HUES48 (cell line): ENCODE results near the gene GFRA1.
A peak's percentile ranks its signal among the peaks of the same experiment; 100 is the strongest.
"Not testable (repeated sequence)": the region's sequence is repeated elsewhere in the genome, so short reads cannot be mapped to it uniquely, and the experiment has no call there.

ENCODE experiments used
- H3K27ac ChIP-seq: one replicate; pipeline ENCODE4 v1.7.0; 2013; ENCODE audit warnings: low read depth, low read length, inconsistent platforms
- H3K27me3 ChIP-seq: 2 replicates; pipeline ENCODE4 v1.6.1; 2013; ENCODE audit warnings: mild to moderate bottlenecking, low read length; ENCODE audit not compliant: control insufficient read depth, insufficient read depth
- H3K36me3 ChIP-seq: 2 replicates; pipeline ENCODE4 v1.6.1; 2013; ENCODE audit warnings: low read length; ENCODE audit not compliant: control insufficient read depth, insufficient read depth
- H3K4me1 ChIP-seq: 2 replicates; pipeline ENCODE4 v1.6.1; 2013; ENCODE audit warnings: mild to moderate bottlenecking, low read length; ENCODE audit not compliant: control insufficient read depth, insufficient read depth
- H3K4me3 ChIP-seq: 2 replicates; pipeline ENCODE4 v1.5.1; 2013; ENCODE audit warnings: mild to moderate bottlenecking, low read depth, low read length
- H3K9ac ChIP-seq: 2 replicates; pipeline ENCODE4 v1.6.1; 2013; ENCODE audit warnings: mild to moderate bottlenecking, low read depth, low read length, moderate library complexity
- H3K9me3 ChIP-seq: 2 replicates; pipeline ENCODE4 v1.6.1; 2013; ENCODE audit warnings: low read length; ENCODE audit not compliant: control insufficient read depth, insufficient read depth

Gene GFRA1

GRCh38 chr10:116175231-116175630 is 97.8 kb downstream of the GFRA1 start:
- Histone ChIP-seq H3K4me1 (peaks cover 20% of the 10 kb centered on the region), H3K4me3 (no peak overlapping the region), H3K36me3 (no peaks in the 10 kb centered on the region), H3K27me3 (no peaks in the 10 kb centered on the region), H3K27ac (no peak overlapping the region), H3K9ac (no peak overlapping the region), H3K9me3 (no peaks in the 10 kb centered on the region)

- Histone ChIP-seq H3K4me3 (no peak overlapping the region), H3K9ac (no peak overlapping the region), H3K27ac (no peak overlapping the region), H3K4me1 (peaks cover 23% of the 10 kb centered on the region), H3K36me3 (no peaks in the 10 kb centered on the region), H3K27me3 (no peaks in the 10 kb centered on the region), H3K9me3 (no peaks in the 10 kb centered on the region)
Observed at GRCh38 chr10:116171505-116171904, 101.5 kb downstream of the GFRA1 start.

GRCh38 chr10:116170815-116171250 is 102.2 kb downstream of the GFRA1 start:
- Histone ChIP-seq H3K9ac (no peak overlapping the region), H3K4me3 (no peak overlapping the region), H3K4me1 (peaks cover 23% of the 10 kb centered on the region), H3K27ac (peak overlapping the region; percentile 66), H3K9me3 (no peaks in the 10 kb centered on the region), H3K27me3 (no peaks in the 10 kb centered on the region), H3K36me3 (no peaks in the 10 kb centered on the region)

GRCh38 chr10:116169782-116170445 is 103.1 kb downstream of the GFRA1 start:
- no peaks in the 10 kb centered on the region for H3K36me3 ChIP-seq
- H3K27me3 ChIP-seq = no peaks in the 10 kb centered on the region
- H3K9ac ChIP-seq = no peak overlapping the region
- H3K4me3 ChIP-seq = no peak overlapping the region
- H3K9me3 ChIP-seq = no peaks in the 10 kb centered on the region
- peaks cover 17% of the 10 kb centered on the region; the same call in 1 of the 2 replicates for H3K4me1 ChIP-seq
- H3K27ac ChIP-seq = peak overlapping the region; percentile 66

- Histone ChIP-seq H3K4me1 (peaks cover 17% of the 10 kb centered on the region; the same call in 1 of the 2 replicates), H3K9ac (no peak overlapping the region), H3K36me3 (no peaks in the 10 kb centered on the region), H3K9me3 (no peaks in the 10 kb centered on the region), H3K4me3 (no peak overlapping the region), H3K27ac (no peak overlapping the region), H3K27me3 (no peaks in the 10 kb centered on the region)
Observed at GRCh38 chr10:116168745-116169144, 104.3 kb downstream of the GFRA1 start.

- Histone ChIP-seq H3K36me3 (no peaks in the 10 kb centered on the region), H3K9ac (no peak overlapping the region), H3K27me3 (no peaks in the 10 kb centered on the region), H3K9me3 (no peaks in the 10 kb centered on the region), H3K27ac (no peak overlapping the region), H3K4me3 (no peak overlapping the region), H3K4me1 (peaks cover 17% of the 10 kb centered on the region; the same call in 1 of the 2 replicates)
Observed at GRCh38 chr10:116168329-116168728, 104.7 kb downstream of the GFRA1 start.

- H3K4me1 ChIP-seq = peaks cover 10% of the 10 kb centered on the region; the same call in 1 of the 2 replicates
- H3K4me3 ChIP-seq, H3K36me3 ChIP-seq, H3K9ac ChIP-seq, H3K9me3 ChIP-seq, H3K27ac ChIP-seq, H3K27me3 ChIP-seq: not testable (repeated sequence)
Observed at GRCh38 chr10:116165941-116166340, 107.1 kb downstream of the GFRA1 start.

- H3K27ac ChIP-seq = no peak overlapping the region
- no peak overlapping the region for H3K9ac ChIP-seq
- no peaks in the 10 kb centered on the region for H3K36me3 ChIP-seq
- H3K9me3 ChIP-seq = no peaks in the 10 kb centered on the region
- no peak overlapping the region for H3K4me3 ChIP-seq
- H3K27me3 ChIP-seq = no peaks in the 10 kb centered on the region
- H3K4me1 ChIP-seq = no peaks in the 10 kb centered on the region
Observed at GRCh38 chr10:116164291-116164690, 108.7 kb downstream of the GFRA1 start.

GRCh38 chr10:116163333-116164131 is 109.5 kb downstream of the GFRA1 start:
- Histone ChIP-seq H3K9ac (no peak overlapping the region), H3K27ac (no peak overlapping the region), H3K9me3 (no peaks in the 10 kb centered on the region), H3K4me3 (no peak overlapping the region), H3K27me3 (no peaks in the 10 kb centered on the region), H3K36me3 (no peaks in the 10 kb centered on the region), H3K4me1 (no peaks in the 10 kb centered on the region)

- Histone ChIP-seq H3K27me3 (no peaks in the 10 kb centered on the region), H3K4me1 (no peaks in the 10 kb centered on the region)
Observed at GRCh38 chr10:116162851-116163250, 110.2 kb downstream of the GFRA1 start.

GRCh38 chr10:116160271-116160670 is 112.7 kb downstream of the GFRA1 start:
- no peaks in the 10 kb centered on the region for H3K36me3 ChIP-seq
- H3K4me3 ChIP-seq = no peak overlapping the region
- no peaks in the 10 kb centered on the region for H3K9me3 ChIP-seq

More at GRCh38 chr10:116162851-116163250, 110.2 kb downstream of the GFRA1 start:
- no peak overlapping the region for H3K4me3 ChIP-seq
- H3K9ac ChIP-seq = no peak overlapping the region
- no peaks in the 10 kb centered on the region for H3K9me3 ChIP-seq
- H3K27ac ChIP-seq = no peak overlapping the region
- H3K36me3 ChIP-seq = no peaks in the 10 kb centered on the region

More at GRCh38 chr10:116160271-116160670, 112.7 kb downstream of the GFRA1 start:
- no peaks in the 10 kb centered on the region for H3K27me3 ChIP-seq
- no peak overlapping the region for H3K9ac ChIP-seq
- H3K4me1 ChIP-seq = no peaks in the 10 kb centered on the region
- no peak overlapping the region for H3K27ac ChIP-seq
